ENCODE results near the gene RCC2.
"Not testable (repeated sequence)": the region's sequence is repeated elsewhere in the genome, so short reads cannot be mapped to it uniquely, and the experiment has no call there.

Gene RCC2

GRCh38 chr1:17463991-17464390, 24.5 kb upstream of the RCC2 start:
- Mint-ChIP-seq H3K9me3 (no peaks in the 10 kb centered on the region), H3K27me3 (ENCODE audit: low read depth) (peaks cover 10% of the 10 kb centered on the region), H3K4me1 (no peaks in the 10 kb centered on the region), H3K36me3 (ENCODE audit: low read depth) (no peaks in the 10 kb centered on the region), H3K4me3 (no peak overlapping the region), H3K27ac (no peak overlapping the region)
- TF ChIP-seq, protein P1, sequence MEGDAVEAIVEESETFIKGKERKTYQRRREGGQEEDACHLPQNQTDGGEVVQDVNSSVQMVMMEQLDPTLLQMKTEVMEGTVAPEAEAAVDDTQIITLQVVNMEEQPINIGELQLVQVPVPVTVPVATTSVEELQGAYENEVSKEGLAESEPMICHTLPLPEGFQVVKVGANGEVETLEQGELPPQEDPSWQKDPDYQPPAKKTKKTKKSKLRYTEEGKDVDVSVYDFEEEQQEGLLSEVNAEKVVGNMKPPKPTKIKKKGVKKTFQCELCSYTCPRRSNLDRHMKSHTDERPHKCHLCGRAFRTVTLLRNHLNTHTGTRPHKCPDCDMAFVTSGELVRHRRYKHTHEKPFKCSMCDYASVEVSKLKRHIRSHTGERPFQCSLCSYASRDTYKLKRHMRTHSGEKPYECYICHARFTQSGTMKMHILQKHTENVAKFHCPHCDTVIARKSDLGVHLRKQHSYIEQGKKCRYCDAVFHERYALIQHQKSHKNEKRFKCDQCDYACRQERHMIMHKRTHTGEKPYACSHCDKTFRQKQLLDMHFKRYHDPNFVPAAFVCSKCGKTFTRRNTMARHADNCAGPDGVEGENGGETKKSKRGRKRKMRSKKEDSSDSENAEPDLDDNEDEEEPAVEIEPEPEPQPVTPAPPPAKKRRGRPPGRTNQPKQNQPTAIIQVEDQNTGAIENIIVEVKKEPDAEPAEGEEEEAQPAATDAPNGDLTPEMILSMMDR (IDR thresholded peaks at IDR 0.05; ENCODE audit: unreplicated experiment in 3 of 3), result no peak

GRCh38 chr1:17462669-17463068, 23.2 kb upstream of the RCC2 start:
- Mint-ChIP-seq H3K4me3 (no peak overlapping the region), H3K27me3 (ENCODE audit: low read depth) (peaks cover 4% of the 10 kb centered on the region), H3K9me3 (no peaks in the 10 kb centered on the region), H3K36me3 (ENCODE audit: low read depth) (no peaks in the 10 kb centered on the region), H3K4me1 (no peaks in the 10 kb centered on the region), H3K27ac (no peak overlapping the region)
- TF ChIP-seq, protein P1 (IDR thresholded peaks at IDR 0.05; ENCODE audit: unreplicated experiment in 3 of 3), result no peak

- no peaks in the 10 kb centered on the region for H3K4me1 Mint-ChIP-seq
- no peaks in the 10 kb centered on the region for H3K36me3 Mint-ChIP-seq (ENCODE audit: low read depth)
- H3K9me3 Mint-ChIP-seq, result no peaks in the 10 kb centered on the region
- TF ChIP-seq, protein P1 (IDR thresholded peaks at IDR 0.05; ENCODE audit: unreplicated experiment in 3 of 3), result no peak
- peaks cover 4% of the 10 kb centered on the region for H3K27me3 Mint-ChIP-seq (ENCODE audit: low read depth)
- no peak overlapping the region for H3K4me3 Mint-ChIP-seq
- no peak overlapping the region for H3K27ac Mint-ChIP-seq
These were observed 20.7 kb upstream of the RCC2 start for GRCh38 chr1:17460219-17460618.

GRCh38 chr1:17458794-17459193, 19.3 kb upstream of the RCC2 start:
- H3K4me1 Mint-ChIP-seq, result no peaks in the 10 kb centered on the region

GRCh38 chr1:17452686-17453085, 13.2 kb upstream of the RCC2 start:
- Mint-ChIP-seq H3K27me3 (ENCODE audit: low read depth) (no peaks in the 10 kb centered on the region), H3K9me3 (no peaks in the 10 kb centered on the region), H3K4me1 (no peaks in the 10 kb centered on the region), H3K4me3 (no peak overlapping the region), H3K36me3 (ENCODE audit: low read depth) (no peaks in the 10 kb centered on the region), H3K27ac (no peak overlapping the region)
- TF ChIP-seq, protein P1 (IDR thresholded peaks at IDR 0.05; ENCODE audit: unreplicated experiment in 3 of 3), result no peak

More at GRCh38 chr1:17458794-17459193, 19.3 kb upstream of the RCC2 start:
- Mint-ChIP-seq H3K27ac (no peak overlapping the region), H3K27me3 (ENCODE audit: low read depth) (peaks cover 4% of the 10 kb centered on the region), H3K36me3 (ENCODE audit: low read depth) (no peaks in the 10 kb centered on the region), H3K9me3 (no peaks in the 10 kb centered on the region), H3K4me3 (no peak overlapping the region)
- TF ChIP-seq, protein P1 (IDR thresholded peaks at IDR 0.05; ENCODE audit: unreplicated experiment in 3 of 3), result no peak

GRCh38 chr1:17452203-17452602, 12.7 kb upstream of the RCC2 start:
- H3K9me3 Mint-ChIP-seq; H3K4me3 Mint-ChIP-seq; H3K27ac Mint-ChIP-seq; H3K4me1 Mint-ChIP-seq; H3K36me3 Mint-ChIP-seq (ENCODE audit: low read depth); H3K27me3 Mint-ChIP-seq (ENCODE audit: low read depth): not testable (repeated sequence)

Data from nephron (organoid).